ENCODE data around the gene PCDHGC5. TPM values are rescaled to one million over a fixed set of nuclear protein-coding genes. Genes with fewer than 3 reads are reported as not detected.
A peak's percentile ranks its signal among the peaks of the same experiment; 100 is the strongest.

The PCDHGC5 gene
- 0.30 TPM in 1 of 2 replicates, not detected in the other for total RNA-seq (2014; rRNA removed; shearing (Covaris generic))
- 0.35 TPM in 1 of 2 replicates, not detected in the other for polyA plus RNA-seq (2014; cell fraction: nucleus; rRNA removed)

DNA sequence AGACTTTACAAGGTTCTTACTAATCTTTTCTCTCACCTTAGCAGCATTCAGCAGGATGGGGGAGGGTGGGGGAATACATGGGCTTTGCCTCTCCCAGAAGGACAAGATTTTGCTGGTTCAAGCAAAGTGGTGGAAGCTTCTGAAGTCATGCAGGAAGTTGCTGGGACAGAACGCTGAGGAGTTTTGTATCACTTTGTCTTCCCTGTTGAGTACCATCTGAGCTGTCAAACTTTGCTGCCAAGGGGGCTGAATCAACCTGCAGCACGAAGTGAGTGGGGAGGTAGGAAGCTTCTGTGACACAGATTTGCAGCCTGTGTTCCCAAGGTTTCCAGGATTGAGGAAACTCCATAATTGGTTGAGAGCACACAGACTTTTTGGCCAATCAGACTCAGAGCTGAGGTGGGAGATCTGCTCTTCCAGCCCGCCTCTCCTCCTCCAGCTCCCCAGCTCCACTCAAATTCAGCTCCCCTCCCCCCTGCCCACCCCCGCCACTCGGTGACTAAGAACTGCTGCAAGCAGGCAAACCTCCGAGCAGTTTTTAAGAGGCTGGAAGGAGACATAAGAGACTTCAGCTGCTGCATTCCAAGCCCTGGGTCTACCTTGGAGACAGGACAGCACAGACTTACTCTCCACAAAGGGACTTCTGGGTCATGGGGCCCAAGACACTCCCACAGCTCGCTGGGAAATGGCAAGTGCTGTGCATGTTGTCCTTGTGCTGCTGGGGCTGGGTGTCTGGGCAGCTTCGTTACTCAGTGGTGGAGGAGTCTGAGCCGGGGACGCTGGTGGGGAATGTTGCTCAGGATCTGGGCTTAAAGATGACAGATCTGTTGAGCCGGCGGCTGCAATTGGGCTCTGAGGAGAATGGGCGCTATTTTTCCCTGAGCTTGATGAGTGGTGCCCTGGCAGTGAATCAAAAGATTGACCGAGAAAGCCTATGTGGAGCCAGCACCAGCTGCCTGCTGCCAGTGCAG is at the start of gene PCDHGC5:
Gene PCDHGC5 (plus strand): TSS at position 491 of the 971 bp plus-strand sequence. CDS start 160 bp downstream, at position 651.
- DNase-seq (ENCODE audit: extremely low read depth, low read depth), result no peak

DNA sequence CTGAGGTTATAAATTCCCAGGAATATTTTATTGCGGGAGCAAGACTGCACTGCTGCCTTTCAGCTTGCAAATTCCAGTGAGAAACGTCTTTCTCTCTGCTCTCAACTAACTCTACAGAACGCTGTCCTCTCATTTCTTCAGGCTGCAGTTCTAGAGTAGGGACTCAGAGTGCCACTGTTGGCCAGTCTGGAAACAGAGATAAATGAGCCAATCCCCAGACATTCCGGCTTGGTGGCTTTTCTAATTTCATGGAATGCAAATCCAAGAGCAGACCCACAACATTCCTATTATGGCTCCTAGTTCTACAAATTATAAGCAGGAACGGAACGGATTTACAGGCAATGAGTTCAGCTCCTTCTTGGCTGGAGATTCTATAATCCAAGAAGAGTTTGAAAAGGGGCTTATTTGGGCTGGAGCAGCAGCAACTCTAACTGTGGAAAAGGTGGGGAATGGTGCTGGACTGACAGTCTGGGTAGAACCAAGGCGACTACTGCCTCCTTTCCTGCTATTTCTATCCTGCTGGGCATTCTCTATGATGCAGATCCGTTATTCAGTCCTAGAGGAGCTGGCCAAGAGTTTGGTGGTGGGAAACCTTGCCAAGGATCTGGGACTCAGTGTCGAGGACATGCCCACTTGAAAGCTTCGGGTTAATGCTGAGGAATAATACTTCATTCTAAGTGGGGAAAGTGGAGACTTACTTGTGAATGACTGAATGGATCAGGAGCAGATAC is 49.3 kb upstream of the PCDHGC5 start:
- DNase-seq (ENCODE audit: extremely low read depth, low read depth), result no peak

DNA sequence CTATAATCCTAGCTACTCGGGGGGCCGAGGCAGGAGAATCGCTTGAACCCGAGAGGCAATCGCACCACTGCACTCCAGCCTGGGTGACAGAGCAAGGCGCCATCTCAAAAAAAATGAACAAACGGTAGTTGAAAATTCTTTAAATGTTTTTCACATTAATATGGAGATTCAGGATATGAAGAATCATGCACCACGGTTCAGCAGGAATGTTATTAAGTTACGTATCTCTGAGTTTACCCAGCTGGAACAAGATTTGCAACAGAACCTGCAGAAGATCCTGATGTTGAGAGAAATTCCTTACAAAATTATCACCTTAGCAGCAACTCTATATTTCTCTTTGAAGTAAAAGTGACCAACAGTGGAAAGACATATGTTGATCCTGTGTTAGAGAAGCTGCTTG is 48.5 kb upstream of the PCDHGC5 start:
- no peak for DNase-seq (ENCODE audit: extremely low read depth, low read depth)

- no peak for DNase-seq (ENCODE audit: extremely low read depth, low read depth)
Measured at GRCh38 chr5:141441571-141442170, 47.2 kb upstream of the PCDHGC5 start.

GRCh38 chr5:141465351-141465750 is 23.5 kb upstream of the PCDHGC5 start:
- no peak for DNase-seq (ENCODE audit: extremely low read depth, low read depth)

DNA sequence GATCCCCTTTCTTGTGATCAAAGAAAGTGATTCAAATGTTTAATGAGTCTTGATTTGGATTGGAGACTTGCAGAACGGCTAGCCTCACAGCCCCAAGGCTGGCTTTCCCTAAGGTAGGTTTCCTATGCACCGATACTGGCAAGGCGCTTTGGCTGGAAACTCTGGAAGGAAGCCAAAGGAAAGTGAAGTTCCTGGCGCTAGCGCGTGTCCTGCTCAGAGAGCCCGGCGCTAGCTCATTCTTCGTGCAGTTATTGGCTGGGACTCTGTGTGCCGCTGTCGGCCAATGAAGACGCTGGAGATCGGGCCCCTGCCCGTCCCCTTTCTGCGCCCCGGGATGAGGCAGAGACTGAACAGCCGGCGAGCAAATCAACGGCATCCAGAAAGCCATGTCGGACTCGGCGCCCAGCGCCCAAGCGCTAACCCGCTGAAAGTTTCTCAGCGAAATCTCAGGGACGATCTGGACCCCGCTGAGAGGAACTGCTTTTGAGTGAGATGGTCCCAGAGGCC is 13.2 kb upstream of the PCDHGC5 start, which contains the start of gene PCDHGC3:
Gene PCDHGC3 (plus strand): TSS at position 342 of the 507 bp plus-strand sequence. CDS start 151 bp downstream, at position 493.
- peak; percentile 92 for DNase-seq (ENCODE audit: extremely low read depth, low read depth)

DNA sequence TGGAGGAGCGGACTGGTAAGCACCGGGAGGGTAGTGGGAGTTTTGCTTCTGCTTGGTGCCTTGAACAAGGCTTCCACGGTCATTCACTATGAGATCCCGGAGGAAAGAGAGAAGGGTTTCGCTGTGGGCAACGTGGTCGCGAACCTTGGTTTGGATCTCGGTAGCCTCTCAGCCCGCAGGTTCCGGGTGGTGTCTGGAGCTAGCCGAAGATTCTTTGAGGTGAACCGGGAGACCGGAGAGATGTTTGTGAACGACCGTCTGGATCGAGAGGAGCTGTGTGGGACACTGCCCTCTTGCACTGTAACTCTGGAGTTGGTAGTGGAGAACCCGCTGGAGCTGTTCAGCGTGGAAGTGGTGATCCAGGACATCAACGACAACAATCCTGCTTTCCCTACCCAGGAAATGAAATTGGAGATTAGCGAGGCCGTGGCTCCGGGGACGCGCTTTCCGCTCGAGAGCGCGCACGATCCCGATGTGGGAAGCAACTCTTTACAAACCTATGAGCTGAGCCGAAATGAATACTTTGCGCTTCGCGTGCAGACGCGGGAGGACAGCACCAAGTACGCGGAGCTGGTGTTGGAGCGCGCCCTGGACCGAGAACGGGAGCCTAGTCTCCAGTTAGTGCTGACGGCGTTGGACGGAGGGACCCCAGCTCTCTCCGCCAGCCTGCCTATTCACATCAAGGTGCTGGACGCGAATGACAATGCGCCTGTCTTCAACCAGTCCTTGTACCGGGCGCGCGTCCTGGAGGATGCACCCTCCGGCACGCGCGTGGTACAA is 12.6 kb upstream of the PCDHGC5 start:
- peak; percentile 44 for DNase-seq (ENCODE audit: extremely low read depth, low read depth)

GRCh38 chr5:141477044-141477575 is 11.8 kb upstream of the PCDHGC5 start:
- DNase-seq (ENCODE audit: extremely low read depth, low read depth), result no peak

DNA sequence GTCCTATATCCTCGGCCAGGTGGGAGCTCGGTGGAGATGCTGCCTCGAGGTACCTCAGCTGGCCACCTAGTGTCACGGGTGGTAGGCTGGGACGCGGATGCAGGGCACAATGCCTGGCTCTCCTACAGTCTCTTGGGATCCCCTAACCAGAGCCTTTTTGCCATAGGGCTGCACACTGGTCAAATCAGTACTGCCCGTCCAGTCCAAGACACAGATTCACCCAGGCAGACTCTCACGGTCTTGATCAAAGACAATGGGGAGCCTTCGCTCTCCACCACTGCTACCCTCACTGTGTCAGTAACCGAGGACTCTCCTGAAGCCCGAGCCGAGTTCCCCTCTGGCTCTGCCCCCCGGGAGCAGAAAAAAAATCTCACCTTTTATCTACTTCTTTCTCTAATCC is 11.1 kb upstream of the PCDHGC5 start:
- DNase-seq (ENCODE audit: extremely low read depth, low read depth), result no peak

- DNase-seq (ENCODE audit: extremely low read depth, low read depth), result no peak
Measured at GRCh38 chr5:141478321-141478945, 10.4 kb upstream of the PCDHGC5 start.

DNA sequence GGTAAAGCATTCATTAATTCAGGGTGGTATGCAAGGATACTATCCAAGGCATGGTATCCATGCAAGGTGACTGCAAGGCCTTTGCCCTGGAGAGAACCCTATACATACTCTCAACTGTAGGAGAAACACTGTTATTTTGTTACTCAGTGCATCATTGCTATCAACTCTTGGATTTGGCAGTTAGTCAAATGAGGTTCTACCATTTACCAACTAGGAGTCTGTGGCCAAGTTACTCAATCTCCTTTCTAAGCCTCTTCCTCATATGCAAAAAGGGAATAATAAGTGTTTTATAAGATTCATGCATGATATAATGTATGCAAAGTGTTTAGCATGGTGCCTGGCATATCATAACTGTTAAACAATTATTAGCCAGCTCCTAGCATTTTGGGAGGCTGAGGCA is 9.1 kb upstream of the PCDHGC5 start:
- DNase-seq (ENCODE audit: extremely low read depth, low read depth), result no peak

- no peak for DNase-seq (ENCODE audit: extremely low read depth, low read depth)
Measured at GRCh38 chr5:141483902-141484301, 5.0 kb upstream of the PCDHGC5 start.

DNA sequence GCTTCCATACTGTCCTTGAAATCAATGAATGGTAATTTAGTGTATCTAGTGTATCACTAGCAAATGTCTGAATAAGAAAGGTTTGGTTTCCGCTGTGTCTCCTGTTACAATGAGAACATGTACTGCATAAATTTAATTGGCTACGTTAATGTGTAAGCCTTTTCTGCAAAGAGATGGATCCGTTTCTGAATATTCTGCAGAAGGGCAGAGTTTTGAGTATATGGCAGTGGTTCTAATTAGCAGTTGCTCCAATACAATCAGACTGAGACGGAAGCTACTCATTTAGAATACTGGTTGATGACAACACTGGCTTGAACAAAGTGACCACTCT is 4.6 kb upstream of the PCDHGC5 start:
- DNase-seq (ENCODE audit: extremely low read depth, low read depth), result no peak

DNA sequence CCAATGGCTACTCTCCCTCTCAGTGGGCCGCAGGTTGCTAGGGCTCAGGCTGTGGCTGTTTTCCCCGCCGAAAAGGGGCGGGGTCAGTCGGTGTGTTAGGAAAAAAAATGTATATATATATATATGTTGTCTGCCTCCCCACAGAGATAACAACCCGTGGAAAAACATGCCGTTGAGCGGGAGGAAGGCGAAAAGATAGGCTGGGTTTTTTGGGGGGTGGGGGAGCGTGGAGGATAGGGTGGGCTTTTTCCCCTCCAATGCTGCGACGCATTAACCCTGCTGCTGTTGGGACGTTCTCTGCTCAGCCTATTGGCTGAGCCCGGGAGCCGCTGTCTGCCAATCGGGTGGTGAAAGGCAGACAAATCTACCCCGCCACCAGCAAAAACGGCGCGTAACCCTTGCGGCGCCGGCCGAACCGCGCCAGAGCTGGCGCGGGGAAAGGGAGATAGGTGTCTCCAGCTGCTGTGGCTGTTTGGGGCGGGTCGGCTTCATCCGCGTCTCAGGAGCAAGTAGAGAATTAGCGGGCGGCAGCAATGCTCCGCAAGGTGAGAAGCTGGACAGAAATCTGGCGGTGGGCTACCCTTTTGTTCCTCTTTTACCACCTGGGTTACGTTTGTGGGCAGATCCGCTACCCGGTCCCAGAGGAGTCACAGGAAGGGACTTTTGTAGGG is 4.1 kb upstream of the PCDHGC5 start, which contains the start of gene PCDHGC4:
Gene PCDHGC4 (plus strand): TSS at position 390 of the 671 bp plus-strand sequence. CDS start 144 bp downstream, at position 534.
- no peak for DNase-seq (ENCODE audit: extremely low read depth, low read depth)

DNA sequence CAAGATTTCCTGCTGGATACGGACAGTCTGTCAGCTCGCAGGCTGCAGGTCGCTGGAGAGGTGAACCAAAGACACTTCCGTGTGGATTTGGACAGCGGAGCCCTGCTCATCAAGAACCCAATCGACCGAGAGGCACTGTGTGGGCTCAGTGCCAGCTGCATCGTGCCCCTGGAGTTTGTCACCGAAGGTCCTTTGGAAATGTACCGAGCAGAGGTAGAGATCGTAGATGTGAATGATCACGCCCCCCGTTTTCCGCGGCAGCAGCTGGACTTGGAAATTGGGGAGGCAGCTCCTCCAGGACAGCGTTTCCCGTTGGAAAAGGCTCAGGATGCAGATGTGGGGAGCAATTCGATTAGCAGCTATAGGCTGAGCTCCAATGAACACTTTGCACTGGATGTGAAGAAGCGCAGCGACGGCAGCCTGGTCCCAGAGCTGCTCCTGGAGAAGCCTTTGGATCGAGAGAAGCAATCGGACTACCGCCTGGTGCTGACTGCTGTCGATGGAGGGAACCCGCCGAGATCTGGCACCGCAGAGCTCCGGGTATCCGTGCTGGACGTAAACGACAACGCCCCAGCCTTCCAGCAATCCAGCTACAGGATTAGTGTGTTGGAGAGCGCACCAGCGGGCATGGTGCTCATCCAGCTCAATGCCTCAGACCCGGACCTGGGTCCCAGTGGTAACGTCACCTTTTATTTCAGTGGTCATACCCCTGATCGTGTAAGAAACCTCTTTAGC is 3.4 kb upstream of the PCDHGC5 start:
- no peak for DNase-seq (ENCODE audit: extremely low read depth, low read depth)

GRCh38 chr5:141486091-141486490 is 2.8 kb upstream of the PCDHGC5 start:
- DNase-seq (ENCODE audit: extremely low read depth, low read depth), result no peak

DNA sequence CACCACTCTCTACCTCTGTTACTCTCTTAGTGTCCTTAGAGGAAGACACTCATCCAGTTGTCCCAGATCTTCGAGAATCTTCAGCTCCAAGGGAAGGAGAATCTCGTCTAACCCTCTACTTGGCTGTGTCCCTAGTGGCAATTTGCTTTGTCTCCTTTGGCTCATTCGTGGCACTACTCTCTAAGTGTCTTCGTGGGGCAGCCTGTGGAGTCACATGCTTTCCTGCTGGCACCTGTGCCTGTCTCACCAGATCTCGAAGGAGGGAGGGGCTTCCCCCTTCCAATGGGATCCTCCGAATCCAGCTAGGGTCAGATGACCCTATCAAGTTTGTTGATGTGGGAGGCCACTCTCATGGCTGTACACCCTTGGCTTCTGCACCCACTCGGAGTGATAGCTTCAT is 1.8 kb upstream of the PCDHGC5 start:
- DNase-seq (ENCODE audit: extremely low read depth, low read depth), result no peak

GRCh38 chr5:141489841-141490240 is 960 bp downstream of the PCDHGC5 start:
- no peak for DNase-seq (ENCODE audit: extremely low read depth, low read depth)
